HG03280 (cell line): ENCODE data around the gene FGD4.

Experiments used
- ATAC-seq: cut with Tn5 transposase; IDR thresholded peaks from one replicate; pipeline ENCODE4 v1.9.1; 2021; ENCODE audit warnings: mild to moderate bottlenecking, moderate library complexity; ENCODE audit not compliant: unreplicated experiment

FGD4 gene

GRCh38 chr12:32603071-32603470 is 203.7 kb downstream of the FGD4 start:
- ATAC-seq, result no peak

- ATAC-seq, result no peak
Observed at GRCh38 chr12:32603858-32604257, 204.5 kb downstream of the FGD4 start.

- ATAC-seq, result no peak
Observed at GRCh38 chr12:32604565-32604964, 205.2 kb downstream of the FGD4 start.

- no peak for ATAC-seq
Observed at GRCh38 chr12:32605326-32606095, 206.2 kb downstream of the FGD4 start.

- ATAC-seq, result no peak
Observed at GRCh38 chr12:32606443-32606842, 207.1 kb downstream of the FGD4 start.

- no peak for ATAC-seq
Observed at GRCh38 chr12:32609966-32610365, 210.6 kb downstream of the FGD4 start.

GRCh38 chr12:32611986-32612385 is 212.6 kb downstream of the FGD4 start:
- ATAC-seq, result no peak

GRCh38 chr12:32612658-32613614 is 213.6 kb downstream of the FGD4 start:
- ATAC-seq, result no peak

GRCh38 chr12:32615441-32615840 is 216.1 kb downstream of the FGD4 start:
- no peak for ATAC-seq

GRCh38 chr12:32617534-32617933 is 218.2 kb downstream of the FGD4 start:
- ATAC-seq, result no peak

GRCh38 chr12:32618115-32618514 is 218.8 kb downstream of the FGD4 start:
- ATAC-seq, result no peak

GRCh38 chr12:32627976-32628375 is 228.6 kb downstream of the FGD4 start:
- ATAC-seq, result no peak

- no peak for ATAC-seq
Observed at GRCh38 chr12:32641287-32641901, 242.0 kb downstream of the FGD4 start.

GRCh38 chr12:32644431-32644830 is 245.1 kb downstream of the FGD4 start:
- ATAC-seq, result no peak

- ATAC-seq, result no peak
Observed at GRCh38 chr12:32647275-32647674, 247.9 kb downstream of the FGD4 start.

- no peak for ATAC-seq
Observed at GRCh38 chr12:32650508-32650907, 251.2 kb downstream of the FGD4 start.

GRCh38 chr12:32651151-32651955 is 252.0 kb downstream of the FGD4 start:
- no peak for ATAC-seq

- ATAC-seq, result no peak
Observed at GRCh38 chr12:32651956-32652210, 252.5 kb downstream of the FGD4 start.

- no peak for ATAC-seq
Observed at GRCh38 chr12:32659908-32660440, 260.6 kb downstream of the FGD4 start.

GRCh38 chr12:32661706-32662105 is 262.3 kb downstream of the FGD4 start:
- ATAC-seq, result no peak

GRCh38 chr12:32662665-32663064 is 263.3 kb downstream of the FGD4 start:
- ATAC-seq, result no peak
